AG09309 (cell line): ENCODE results near the gene MAPK1.
A peak's percentile ranks its signal among the peaks of the same experiment; 100 is the strongest.

Experiments used
- DNase-seq: peaks from one replicate; pipeline ENCODE4 v3.0.0-alpha.2; 2010; ENCODE audit warnings: low read depth
- H3K4me3 ChIP-seq: 2 replicates; pipeline ENCODE4 v1.5.1; 2011; ENCODE audit warnings: mild to moderate bottlenecking, low read depth, low read length, moderate library complexity; ENCODE audit not compliant: control insufficient read depth
- TF ChIP-seq, protein P1 (sequence below): IDR thresholded peaks from 2 replicates; pipeline ENCODE4 v1.5.1; 2011; ENCODE audit warnings: mild to moderate bottlenecking, low read depth, low read length, inconsistent platforms; ENCODE audit not compliant: insufficient read depth, control insufficient read depth; ENCODE audit errors: missing control alignments

MAPK1 gene

DNA sequence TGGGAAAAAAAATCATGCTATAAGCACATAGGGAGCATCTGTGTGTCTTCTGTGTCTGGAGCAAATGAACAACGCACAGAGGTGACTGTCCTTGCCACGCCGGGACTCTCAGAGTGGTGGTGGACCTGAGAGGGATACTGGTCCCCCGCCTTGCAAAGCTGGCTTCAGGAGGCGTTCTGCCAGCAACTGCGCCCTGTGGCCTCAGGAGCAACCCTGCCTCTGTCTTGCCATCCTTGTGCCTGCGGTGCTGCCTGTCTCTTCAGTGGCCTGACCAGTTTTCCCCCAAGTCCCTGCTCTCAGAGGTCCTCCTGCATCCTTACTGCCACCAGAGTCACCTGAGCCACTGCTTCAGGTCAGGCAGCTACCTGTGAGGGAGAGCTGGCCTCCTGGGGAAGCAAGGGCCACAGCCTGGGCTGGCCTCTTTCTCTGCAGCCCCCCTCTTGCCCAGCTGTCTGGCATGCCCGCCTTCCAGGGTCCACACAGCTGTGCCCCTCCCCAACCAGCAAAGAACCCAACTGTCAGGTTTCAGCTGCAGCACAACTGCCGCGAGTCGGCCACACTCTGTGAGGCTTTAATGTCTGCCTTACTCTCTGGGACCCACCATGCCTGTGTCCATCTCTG is 101.4 kb downstream of the MAPK1 start:
- no peak overlapping the region for H3K4me3 ChIP-seq
- TF ChIP-seq, protein P1, sequence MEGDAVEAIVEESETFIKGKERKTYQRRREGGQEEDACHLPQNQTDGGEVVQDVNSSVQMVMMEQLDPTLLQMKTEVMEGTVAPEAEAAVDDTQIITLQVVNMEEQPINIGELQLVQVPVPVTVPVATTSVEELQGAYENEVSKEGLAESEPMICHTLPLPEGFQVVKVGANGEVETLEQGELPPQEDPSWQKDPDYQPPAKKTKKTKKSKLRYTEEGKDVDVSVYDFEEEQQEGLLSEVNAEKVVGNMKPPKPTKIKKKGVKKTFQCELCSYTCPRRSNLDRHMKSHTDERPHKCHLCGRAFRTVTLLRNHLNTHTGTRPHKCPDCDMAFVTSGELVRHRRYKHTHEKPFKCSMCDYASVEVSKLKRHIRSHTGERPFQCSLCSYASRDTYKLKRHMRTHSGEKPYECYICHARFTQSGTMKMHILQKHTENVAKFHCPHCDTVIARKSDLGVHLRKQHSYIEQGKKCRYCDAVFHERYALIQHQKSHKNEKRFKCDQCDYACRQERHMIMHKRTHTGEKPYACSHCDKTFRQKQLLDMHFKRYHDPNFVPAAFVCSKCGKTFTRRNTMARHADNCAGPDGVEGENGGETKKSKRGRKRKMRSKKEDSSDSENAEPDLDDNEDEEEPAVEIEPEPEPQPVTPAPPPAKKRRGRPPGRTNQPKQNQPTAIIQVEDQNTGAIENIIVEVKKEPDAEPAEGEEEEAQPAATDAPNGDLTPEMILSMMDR = no peak
- DNase-seq = no peak

DNA sequence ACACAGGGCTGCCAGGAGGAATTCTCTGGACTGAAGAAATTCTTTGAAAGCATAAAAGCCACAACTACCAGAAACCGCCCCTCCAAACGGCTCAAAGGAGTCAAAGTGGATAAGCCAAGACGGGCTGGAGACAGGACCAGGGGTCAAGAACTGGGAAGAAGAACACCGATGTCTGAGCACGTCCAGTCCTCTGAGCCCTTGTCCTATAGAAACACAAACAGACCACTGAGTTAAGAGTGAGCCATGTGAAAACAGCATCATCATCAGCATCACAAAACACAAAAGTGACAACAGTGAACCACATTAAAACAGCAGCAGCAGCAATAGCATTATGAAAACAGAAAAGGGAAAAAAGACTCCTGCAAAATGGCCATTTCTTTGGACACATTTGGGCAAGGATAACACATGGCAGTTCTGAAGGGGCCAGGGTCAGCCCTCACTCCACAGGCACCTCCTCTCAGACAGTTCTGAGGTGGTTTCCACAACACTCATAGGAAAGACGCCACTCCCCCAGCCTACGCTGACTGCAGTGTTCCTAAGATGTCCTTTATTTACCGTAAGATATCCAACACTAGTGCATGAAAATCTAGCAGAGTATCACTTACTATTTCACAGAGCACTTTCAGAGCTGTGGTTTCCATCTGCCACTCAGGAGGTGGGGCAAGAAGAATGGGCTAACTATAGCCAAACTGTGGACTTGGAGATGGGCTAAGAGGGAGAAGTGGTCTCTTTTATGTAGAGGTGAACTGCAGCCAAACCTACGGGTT is 103.2 kb downstream of the MAPK1 start:
- DNase-seq = no peak
- H3K4me3 ChIP-seq = no peak overlapping the region
- TF ChIP-seq, protein P1 = no peak

DNA sequence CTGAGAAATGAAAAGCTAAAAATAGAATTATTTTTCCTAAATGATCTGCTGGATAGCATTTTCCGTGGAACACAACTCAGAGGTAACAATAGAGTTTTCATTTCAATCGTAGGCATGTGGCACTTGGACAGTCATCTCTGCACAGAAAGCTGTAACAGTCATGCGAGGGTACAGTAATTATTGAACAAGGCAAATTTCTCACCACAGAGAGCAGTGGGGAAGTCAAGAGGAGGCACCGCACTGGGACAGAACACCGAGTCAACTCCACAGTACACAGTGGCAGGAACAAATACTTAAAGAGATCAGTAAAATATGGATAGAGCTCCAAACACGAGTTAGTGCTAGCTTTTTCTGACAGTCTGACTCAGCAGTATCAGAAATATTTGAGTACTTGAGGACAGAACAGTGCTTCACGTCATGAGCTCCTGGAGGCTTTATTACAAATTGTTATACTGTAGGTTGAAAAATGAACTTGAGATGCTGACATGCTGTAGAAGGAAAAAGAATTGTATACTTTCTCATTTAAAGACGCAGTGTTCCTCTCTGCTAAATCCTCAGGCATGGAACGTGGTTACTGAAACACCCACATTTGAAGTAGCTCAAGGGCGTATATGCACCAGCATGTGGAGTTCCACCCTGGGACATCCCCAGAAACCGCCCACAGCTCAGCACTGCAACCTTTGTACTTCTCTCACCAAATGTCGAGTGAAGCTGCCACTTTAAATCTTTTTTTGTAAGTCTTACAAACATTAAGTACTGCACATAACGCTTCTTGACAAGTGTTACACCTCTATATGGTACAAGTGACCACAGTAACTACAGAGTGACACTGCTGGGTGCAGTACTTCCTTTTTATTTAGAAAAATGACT is 104.5 kb downstream of the MAPK1 start:
- TF ChIP-seq, protein P1 = no peak

DNA sequence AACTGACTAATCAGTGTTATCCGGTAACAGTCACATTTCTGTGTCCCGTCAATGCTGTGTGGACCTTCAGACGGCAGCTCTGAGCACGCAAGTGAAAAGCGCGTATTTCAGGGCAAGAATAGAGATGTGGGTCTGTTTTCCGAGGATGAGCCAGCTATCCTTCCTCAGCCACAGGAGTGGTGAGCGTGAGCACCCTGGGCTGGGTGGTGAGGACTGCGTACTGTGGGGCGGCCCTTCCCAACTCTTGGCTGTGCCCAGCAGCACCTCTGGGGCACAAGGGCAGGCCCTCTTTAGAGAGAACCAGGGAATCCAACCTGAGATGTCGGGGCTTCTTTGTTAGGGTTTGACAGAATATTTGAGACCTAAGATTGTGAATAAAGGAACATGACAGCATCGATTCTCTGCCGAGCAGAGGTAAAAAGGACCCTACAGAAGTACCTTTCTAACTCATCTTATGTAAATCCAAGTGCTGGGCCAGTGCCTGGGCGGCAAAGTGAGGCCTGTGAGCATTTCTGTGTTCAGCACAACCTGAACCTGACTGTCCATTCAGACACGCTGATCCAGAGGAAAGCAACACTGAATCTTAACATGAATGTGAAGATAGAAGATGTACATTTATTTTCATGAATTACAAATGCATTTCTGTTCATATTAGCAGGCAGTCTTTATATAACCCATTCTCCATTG is 105.3 kb downstream of the MAPK1 start:
- DNase-seq = no peak
- no peak overlapping the region for H3K4me3 ChIP-seq
- TF ChIP-seq, protein P1 = no peak

More for the DNA sequence above, 104.5 kb downstream of the MAPK1 start:
- H3K4me3 ChIP-seq = no peak overlapping the region
- DNase-seq = no peak

DNA sequence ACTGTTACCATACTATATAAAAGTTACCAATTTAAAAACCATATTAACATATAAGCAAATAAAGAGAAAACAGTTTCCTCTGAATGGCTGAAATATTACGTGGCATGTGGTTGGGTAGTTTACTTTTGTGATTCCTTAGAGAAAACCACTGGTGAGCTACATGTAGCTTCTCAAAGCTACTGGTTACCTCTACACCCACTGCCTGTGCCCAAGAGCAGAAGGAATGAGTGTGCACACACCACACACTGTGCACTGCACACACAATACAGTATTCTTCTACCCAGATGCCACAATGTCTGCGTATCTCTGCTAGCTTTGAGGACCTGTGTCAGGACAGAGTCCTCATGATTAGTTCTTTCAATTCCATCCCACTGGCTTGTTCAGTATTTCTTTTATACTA is 106.4 kb downstream of the MAPK1 start:
- no peak for DNase-seq
- TF ChIP-seq, protein P1 = no peak
- H3K4me3 ChIP-seq = no peak overlapping the region

DNA sequence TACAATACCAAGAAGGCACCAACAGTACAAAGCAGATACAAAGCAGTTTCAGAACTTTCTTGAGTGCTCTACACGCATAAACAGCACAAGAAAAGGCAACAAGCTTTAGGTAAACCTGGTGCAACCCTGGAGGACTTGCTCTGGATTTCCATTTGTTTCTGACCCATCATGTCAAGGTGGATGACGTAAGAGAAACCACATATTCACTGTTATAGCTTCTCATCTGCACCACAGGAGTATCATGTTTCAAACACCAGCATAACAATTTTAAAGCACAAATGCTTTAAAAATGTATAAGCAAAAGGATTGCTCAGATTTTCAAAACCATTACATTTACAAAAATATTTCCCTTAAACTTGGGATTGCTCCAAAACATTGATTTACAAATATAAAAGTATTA is 106.8 kb downstream of the MAPK1 start:
- H3K4me3 ChIP-seq = no peak overlapping the region
- TF ChIP-seq, protein P1 = no peak
- peak; percentile 65 for DNase-seq
